22Rv1 (cell line): ENCODE data around the gene HPCAL4.

Experiments used
- H3K27ac ChIP-seq: fragments of 450-650 bp; 2 replicates; pipeline ENCODE4 v1.5.1; 2017
- ZFX ChIP-seq: fragments of 450-650 bp; IDR thresholded peaks from 2 replicates; pipeline ENCODE4 v1.6.1; 2017; ENCODE audit warnings: antibody characterized with exemption, borderline replicate concordance
- TF ChIP-seq, protein P1 (sequence below): fragments of 450-650 bp; IDR thresholded peaks from 2 replicates; pipeline ENCODE4 v1.5.1; 2017; ENCODE audit warnings: mild to moderate bottlenecking

HPCAL4 gene

DNA sequence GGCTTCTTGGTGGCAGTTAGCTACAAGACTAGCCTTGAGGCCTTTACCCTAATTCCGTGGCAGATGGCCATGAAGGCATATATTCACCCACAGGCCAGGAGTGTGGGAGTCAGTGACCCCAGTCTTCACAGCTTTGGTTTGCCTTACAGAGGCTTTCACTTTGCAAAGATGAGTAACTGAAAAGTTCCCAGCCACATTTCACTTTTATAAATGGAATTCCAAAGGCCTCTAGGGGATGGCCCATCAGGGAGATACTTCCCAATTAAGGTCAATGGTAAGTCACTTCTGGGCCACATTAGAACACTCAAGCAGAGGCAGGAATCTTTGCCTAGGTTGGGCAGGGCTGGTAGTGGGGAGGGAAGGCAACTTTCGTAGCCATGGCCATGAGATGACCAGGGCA, 38.7 kb downstream of the HPCAL4 start:
- no peak for TF ChIP-seq ZFX
- TF ChIP-seq, protein P1, sequence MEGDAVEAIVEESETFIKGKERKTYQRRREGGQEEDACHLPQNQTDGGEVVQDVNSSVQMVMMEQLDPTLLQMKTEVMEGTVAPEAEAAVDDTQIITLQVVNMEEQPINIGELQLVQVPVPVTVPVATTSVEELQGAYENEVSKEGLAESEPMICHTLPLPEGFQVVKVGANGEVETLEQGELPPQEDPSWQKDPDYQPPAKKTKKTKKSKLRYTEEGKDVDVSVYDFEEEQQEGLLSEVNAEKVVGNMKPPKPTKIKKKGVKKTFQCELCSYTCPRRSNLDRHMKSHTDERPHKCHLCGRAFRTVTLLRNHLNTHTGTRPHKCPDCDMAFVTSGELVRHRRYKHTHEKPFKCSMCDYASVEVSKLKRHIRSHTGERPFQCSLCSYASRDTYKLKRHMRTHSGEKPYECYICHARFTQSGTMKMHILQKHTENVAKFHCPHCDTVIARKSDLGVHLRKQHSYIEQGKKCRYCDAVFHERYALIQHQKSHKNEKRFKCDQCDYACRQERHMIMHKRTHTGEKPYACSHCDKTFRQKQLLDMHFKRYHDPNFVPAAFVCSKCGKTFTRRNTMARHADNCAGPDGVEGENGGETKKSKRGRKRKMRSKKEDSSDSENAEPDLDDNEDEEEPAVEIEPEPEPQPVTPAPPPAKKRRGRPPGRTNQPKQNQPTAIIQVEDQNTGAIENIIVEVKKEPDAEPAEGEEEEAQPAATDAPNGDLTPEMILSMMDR, result no peak
- H3K27ac ChIP-seq, result no peak overlapping the region

DNA sequence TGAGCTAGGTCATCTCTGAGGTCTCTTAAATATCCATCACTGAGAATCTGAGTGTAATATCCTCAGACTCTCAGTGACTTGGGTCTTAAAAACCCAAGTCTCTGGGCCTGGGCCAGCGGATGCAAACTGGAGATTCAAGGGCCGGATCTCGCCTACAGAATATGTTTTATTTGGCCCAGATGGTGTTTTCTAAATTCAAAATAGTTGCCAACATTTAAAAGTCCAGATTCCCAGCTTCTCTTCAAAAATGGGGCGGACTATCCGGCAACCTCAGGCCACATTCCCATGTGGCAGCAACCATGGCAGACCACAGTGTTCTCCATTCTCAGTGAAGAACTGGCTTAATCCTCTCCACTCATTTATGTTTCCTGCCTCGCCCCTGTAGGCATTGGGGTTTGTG, 39.1 kb downstream of the HPCAL4 start:
- no peak overlapping the region for H3K27ac ChIP-seq
- TF ChIP-seq, protein P1, result no peak
- no peak for TF ChIP-seq ZFX

DNA sequence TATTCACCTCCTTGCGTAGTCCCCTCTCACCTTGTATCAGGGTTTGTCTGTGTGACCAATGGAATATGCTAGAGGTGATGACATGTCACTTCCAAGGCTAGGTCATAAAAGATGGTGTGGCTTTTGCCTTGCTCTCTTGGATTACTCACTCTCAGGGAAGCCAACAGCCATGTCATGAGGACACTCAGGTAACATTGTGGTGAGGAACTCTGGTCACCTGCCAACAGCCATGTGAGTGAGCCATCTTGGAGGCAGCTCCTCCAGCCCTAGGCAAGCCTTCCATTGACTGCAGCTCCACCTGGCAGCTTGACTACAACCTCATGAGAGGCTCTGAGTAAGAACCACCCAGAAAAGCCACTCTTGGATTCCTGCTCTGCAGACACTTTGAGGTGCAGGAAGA, 40.8 kb downstream of the HPCAL4 start:
- no peak overlapping the region for H3K27ac ChIP-seq
- TF ChIP-seq, protein P1, result no peak
- TF ChIP-seq ZFX, result no peak

DNA sequence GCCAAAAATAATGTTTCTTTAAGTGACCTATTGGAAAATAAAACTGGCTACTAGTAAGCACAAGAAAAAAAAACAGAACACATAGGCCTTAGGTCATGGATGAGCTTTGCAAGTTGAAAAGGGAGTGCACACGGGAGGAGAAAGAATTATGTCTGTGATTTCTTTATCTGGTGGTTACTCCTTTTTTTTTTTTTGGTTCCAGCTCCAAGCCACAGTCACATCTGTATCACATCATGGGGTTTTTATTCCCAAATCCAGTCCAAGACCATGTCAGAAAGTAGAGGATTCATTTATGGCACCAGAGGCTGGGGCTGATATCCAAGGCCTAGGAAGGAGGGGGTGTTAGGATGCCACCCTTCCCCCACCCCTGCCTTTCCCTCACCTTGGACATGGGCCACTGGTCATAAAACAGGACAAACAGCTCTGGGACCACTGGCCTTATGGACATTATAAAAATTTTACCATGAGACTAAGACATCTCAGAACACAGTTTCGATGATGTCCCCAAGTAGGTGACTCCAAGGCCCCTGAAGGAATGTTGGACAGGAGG, 41.5 kb downstream of the HPCAL4 start:
- TF ChIP-seq, protein P1, result no peak
- H3K27ac ChIP-seq, result no peak overlapping the region

DNA sequence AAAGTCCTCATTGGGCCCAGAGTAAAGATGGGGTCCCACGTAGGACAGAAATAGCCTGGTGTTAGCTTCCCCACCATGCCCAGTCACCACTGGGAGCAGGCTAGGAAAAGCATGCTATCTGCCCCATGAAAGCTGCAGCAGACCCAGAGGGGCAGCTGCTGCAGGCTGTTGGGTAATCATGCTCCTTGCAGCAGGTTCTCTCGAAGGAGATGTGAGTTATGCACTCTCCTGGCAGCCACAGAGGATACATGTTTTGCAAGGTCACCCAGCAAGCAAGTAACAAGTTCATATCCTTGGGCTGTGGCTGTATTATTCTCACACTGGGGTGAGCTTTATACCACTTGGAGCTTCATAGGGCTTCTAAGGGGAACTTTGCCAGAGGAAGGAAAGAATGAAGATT, 42.7 kb downstream of the HPCAL4 start:
- H3K27ac ChIP-seq, result no peak overlapping the region
- TF ChIP-seq, protein P1, result no peak
- TF ChIP-seq ZFX, result no peak

DNA sequence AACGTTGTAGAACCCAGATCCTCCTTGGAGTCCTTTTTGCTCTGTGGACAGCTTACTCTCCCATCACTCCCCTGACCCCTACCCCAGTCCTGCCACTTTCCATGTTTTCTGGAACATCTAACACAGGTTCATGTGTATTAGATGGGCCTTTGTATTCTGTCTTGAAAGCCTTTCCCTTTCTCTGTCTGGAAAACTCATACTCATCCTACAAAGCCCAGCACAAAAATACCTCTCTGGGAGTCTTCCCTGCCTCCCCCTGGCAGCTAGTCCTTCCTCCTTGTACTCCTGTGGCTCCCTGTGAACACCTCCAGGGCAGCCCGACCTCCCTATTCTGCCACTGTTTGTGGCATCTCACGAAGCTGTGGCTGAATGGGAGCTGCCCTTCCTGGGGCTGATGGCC, 44.0 kb downstream of the HPCAL4 start:
- H3K27ac ChIP-seq, result no peak overlapping the region
- TF ChIP-seq, protein P1, result no peak
- TF ChIP-seq ZFX, result no peak

DNA sequence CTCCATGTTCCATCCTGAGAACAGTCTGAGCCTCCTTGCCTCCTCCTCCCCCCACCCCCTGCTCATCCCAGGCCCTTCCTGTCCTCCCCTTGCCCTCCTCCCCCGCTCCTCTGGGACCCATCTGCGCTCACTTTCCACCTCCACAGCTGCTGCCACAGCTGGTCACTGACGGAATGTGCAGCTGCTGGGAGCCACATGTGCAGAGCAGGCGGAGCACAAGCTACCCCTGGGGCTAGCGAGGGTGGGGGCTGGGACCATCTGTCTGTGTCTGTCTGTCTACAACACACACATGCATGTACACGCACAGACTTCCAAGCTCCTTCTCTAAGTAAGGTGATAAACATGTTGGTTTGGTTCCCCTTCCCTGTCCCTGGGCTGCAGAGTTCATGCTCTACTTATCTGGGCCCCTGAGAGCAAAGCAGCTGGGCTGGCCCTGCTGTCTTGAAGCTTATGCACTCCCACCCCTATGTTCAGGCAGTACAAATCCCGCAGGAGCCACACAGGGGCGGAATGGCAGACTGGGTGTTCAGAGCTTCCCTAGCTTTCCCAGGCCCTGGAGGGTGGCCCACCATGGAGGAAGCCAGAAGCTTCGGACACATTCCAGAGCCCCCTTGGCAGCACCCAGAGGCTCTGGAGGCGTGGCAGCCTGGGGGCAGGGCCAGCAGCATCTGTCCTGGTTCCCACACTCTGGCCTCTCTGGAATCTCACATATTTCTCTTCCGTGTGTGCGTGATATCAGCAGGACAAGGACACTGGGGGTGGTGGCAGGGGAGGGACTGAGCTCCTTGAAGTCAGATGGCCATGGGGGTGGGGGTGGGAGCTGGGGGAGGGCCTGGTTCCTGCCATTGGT, 44.8 kb downstream of the HPCAL4 start:
- H3K27ac ChIP-seq, result no peak overlapping the region
- TF ChIP-seq ZFX, result no peak
- TF ChIP-seq, protein P1, result no peak
